Endothelial cell of hepatic sinusoid (primary cell): Measurements from ENCODE around the gene TBC1D26.
"Not testable (repeated sequence)": the region's sequence is repeated elsewhere in the genome, so short reads cannot be mapped to it uniquely, and the experiment has no call there.

Experiments used
- in situ Hi-C: cut with HindIII; loops from 2 replicates; pipeline ENCODE4 v1.10.0; 2017; ENCODE audit warnings: low sequenced_read_pairs

The TBC1D26 gene

GRCh38 chr17:15742921-15743320 lies 10.8 kb downstream of the TBC1D26 start:
- in situ Hi-C loops: no loop called here

GRCh38 chr17:15744074-15744676 lies 12.1 kb downstream of the TBC1D26 start:
- in situ Hi-C loops: no loop called here

- in situ Hi-C loops: no loop called here
These were observed 12.8 kb downstream of the TBC1D26 start for GRCh38 chr17:15744885-15745284.

GRCh38 chr17:15749403-15749802 lies 17.3 kb downstream of the TBC1D26 start:
- in situ Hi-C loops: not testable (repeated sequence)

- in situ Hi-C loops: not testable (repeated sequence)
These were observed 36.9 kb downstream of the TBC1D26 start for GRCh38 chr17:15768865-15769533.

- in situ Hi-C loops: not testable (repeated sequence)
These were observed 38.6 kb downstream of the TBC1D26 start for GRCh38 chr17:15770679-15771078.

- in situ Hi-C loops: no loop called here
These were observed 44.8 kb downstream of the TBC1D26 start for GRCh38 chr17:15776871-15777270.

GRCh38 chr17:15777297-15777696 lies 45.2 kb downstream of the TBC1D26 start:
- in situ Hi-C loops: no loop called here

GRCh38 chr17:15777717-15778116 lies 45.6 kb downstream of the TBC1D26 start:
- in situ Hi-C loops: no loop called here

GRCh38 chr17:15779119-15779518 lies 47.0 kb downstream of the TBC1D26 start:
- in situ Hi-C loops: no loop called here

GRCh38 chr17:15780188-15780587 lies 48.1 kb downstream of the TBC1D26 start:
- in situ Hi-C loops: no loop called here

GRCh38 chr17:15782866-15783265 lies 50.8 kb downstream of the TBC1D26 start:
- in situ Hi-C loops: no loop called here

GRCh38 chr17:15783461-15783860 lies 51.4 kb downstream of the TBC1D26 start:
- in situ Hi-C loops: no loop called here

GRCh38 chr17:15784351-15784750 lies 52.3 kb downstream of the TBC1D26 start:
- in situ Hi-C loops: not testable (repeated sequence)

GRCh38 chr17:15787363-15788075 lies 55.4 kb downstream of the TBC1D26 start:
- in situ Hi-C loops: not testable (repeated sequence)

GRCh38 chr17:15788365-15788764 lies 56.3 kb downstream of the TBC1D26 start:
- in situ Hi-C loops: not testable (repeated sequence)
